Prostate gland (tissue), 2 donors: Measurements from ENCODE around the gene GBA3.

Experiments used
- CTCF ChIP-seq, 4 experiments: fragments of 200-600 bp in 2 of 4; fragments of 450-650 bp in 2 of 4; sonication (generic) in 2 of 4; IDR thresholded peaks; 1 replicate in 3 of 4; 2 replicates in 1 of 4; pipeline ENCODE4 v1.5.1; 2016 to 2019; ENCODE audit warnings: antibody characterized with exemption in 4 of 4, mild to moderate bottlenecking in 2 of 4, moderate library complexity in 2 of 4
- POLR2A ChIP-seq: fragments of 450-650 bp; IDR thresholded peaks from one replicate; pipeline ENCODE4 v1.6.1; 2016; ENCODE audit warnings: antibody characterized with exemption, mild to moderate bottlenecking
- POLR2AphosphoS5 ChIP-seq: sonication (generic); formaldehyde crosslinking; IDR thresholded peaks from one replicate; pipeline ENCODE4 v1.6.1; 2017; ENCODE audit warnings: antibody characterized with exemption

DNA sequence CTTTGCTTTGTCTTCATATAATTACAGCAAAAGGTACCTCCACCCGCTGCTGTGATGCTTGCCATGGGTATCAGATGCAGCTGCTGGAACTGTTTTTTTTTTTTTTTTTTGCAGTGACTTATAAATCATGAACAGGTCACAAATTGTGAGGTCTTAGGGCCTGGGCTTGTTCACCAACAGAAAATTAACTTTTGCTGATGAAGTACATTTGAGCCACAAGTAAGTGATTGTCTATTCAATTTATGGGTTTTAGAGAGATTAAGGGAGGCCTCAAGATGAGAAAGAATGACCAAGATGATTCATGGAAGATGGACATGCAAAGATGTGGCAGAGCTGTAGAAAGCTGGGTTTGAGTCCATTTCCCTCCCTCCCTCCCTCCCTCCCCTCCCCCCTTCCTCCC, 18.0 kb upstream of the GBA3 start:
- TF ChIP-seq CTCF (IDR thresholded peaks at IDR 0.05) (no peak), POLR2AphosphoS5 (no peak), POLR2A (no peak)
